GM19035 (cell line): Measurements from ENCODE around the gene RPTOR.

Source experiments
- ATAC-seq: cut with Tn5 transposase; IDR thresholded peaks from one replicate; pipeline ENCODE4 v1.9.1; 2021; ENCODE audit not compliant: unreplicated experiment

RPTOR gene

GRCh38 chr17:80902197-80902962 is 357.7 kb downstream of the RPTOR start:
- no peak for ATAC-seq

GRCh38 chr17:80902963-80903611 is 358.4 kb downstream of the RPTOR start:
- ATAC-seq, result no peak

DNA sequence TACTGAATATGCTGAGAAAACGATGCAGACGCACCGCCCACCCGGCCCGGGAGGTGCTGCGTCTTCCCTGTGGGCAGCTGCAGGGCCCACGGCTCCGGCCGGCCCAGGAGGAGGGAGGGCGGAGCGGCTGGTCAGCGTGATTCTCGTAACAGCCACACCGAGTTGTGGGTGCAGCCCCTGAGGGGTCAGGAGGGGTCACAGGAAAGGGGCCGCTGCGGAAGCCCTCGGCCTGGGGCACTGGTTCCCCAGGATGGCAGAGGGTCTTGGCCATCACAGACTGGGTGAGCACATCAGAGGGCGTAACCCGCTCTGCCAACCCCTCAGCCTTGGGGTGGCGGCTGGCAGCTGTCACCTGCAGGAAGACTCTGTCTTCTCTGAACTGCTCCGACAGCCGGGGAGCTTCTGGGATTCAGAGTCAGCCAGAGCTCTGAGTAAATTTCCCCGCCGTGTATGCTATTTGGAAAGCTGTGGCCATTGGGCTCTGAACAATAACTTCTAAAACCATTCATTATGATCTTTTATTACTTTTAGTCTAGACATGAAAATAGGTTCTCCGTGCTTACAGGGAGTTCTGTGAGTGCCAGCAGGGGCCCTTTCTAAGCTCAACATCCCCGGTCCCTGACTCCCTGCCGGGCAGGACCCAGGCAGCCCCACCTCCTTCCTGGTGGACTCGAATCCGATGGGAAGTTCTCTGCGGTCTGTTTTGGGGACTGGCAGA is 359.6 kb downstream of the RPTOR start:
- ATAC-seq, result no peak

- ATAC-seq, result no peak
Observed at GRCh38 chr17:80905586-80906230, 361.1 kb downstream of the RPTOR start.

GRCh38 chr17:80906364-80907259 is 362.0 kb downstream of the RPTOR start:
- no peak for ATAC-seq

DNA sequence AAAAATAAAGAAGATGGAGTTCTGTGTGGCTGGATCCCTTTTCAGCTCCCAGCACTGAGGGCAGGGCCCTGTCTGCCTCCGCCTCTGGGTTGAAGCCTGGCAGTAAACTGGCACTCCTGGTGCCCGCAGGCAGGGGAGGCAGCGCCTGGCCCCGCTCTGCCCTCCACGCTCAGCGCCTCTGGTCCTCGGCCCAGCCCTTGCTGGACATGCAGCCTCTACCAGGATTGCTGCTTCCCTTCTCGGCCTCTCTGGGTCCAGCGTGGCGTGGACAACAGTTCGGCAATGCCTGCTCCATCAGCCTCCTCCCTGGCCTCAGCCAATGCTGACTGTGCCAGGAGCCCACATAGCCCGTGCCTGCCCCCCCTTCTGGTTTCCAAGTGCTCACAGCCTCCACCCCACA is 362.6 kb downstream of the RPTOR start:
- ATAC-seq, result no peak

DNA sequence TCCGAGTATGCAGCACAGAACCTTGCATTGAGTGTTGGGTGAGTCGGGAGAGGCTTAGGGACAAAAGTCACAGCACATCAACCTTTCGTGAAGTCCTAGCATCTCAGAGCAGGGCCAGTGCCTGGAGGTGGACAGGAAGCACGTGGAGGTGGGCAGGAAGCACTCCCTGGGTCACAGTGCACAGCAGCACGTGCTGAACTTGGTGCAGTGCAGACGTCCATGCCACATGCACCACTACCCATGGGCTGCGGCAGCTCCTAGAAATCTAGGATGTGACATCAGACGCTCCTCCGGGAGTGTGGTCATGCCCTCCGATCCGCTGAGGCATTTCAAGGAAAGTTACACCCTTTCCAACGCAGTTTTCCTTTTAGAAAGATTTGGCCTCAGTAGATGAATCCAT is 363.6 kb downstream of the RPTOR start:
- no peak for ATAC-seq

GRCh38 chr17:80908776-80909175 is 364.1 kb downstream of the RPTOR start:
- ATAC-seq, result no peak

DNA sequence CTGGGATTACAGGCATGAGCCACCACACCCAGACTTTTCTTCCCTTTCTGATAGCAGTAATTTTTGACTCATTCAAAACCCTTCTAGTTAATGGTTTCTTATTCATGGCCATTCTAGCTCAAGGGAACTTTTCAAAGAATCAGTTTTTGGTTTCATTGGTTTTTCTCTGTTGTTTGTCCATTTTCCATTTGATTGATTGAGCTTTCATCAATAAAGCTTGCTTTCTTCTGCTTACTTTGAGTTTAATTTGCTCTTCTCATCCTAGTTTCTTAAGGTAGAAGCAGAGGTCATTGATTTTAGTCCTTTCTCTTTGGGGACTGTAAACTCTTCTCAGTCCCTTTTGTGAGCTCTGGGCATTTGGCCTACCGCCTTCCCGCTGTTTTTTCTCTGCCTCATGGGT is 365.0 kb downstream of the RPTOR start:
- ATAC-seq, result no peak

- no peak for ATAC-seq
Observed at GRCh38 chr17:80910043-80910442, 365.4 kb downstream of the RPTOR start.

- ATAC-seq, result no peak
Observed at GRCh38 chr17:80912476-80912875, 367.8 kb downstream of the RPTOR start.

DNA sequence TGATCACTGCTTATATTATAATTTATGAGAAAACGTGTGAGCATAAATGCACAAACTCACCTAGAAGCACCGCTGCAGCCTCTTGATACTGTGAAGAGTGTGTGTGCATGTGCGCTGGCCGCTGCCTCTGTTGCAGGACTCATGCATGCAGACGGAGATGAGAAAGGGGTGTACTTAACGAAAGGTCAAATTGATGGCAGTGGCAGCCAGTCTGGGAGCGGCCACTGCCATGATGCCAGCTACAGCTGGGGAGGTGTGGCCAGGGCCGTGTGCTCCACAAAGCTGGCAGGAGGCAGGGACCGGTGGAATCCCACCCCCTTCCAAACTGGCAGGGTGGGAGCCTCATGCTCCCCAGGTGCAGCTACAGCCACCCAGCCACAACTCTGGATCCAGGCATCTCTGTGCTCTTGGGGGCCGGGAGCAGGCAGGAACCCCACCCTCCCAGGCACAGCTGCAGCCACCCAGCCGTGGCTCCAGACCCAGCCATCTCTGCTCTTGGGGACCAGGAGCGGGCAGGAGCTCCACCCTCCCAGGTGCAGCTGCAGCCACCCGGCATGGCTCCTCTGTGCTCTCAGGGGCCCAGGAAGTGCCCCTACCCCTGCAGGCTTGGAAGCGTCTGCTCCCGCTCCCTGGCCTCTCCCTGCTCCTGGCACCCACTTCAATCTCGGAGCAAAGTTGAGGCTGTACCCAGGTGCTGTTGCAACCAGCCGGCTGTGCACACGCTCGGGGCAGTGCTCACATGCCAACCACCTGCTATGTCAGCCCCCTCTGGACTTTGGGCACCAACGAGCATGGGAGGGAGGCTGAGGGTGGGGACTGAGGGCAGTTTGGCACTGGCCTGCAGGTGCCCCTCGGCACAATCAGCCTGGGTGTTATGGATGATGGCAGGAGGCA is 369.5 kb downstream of the RPTOR start:
- ATAC-seq, result no peak

DNA sequence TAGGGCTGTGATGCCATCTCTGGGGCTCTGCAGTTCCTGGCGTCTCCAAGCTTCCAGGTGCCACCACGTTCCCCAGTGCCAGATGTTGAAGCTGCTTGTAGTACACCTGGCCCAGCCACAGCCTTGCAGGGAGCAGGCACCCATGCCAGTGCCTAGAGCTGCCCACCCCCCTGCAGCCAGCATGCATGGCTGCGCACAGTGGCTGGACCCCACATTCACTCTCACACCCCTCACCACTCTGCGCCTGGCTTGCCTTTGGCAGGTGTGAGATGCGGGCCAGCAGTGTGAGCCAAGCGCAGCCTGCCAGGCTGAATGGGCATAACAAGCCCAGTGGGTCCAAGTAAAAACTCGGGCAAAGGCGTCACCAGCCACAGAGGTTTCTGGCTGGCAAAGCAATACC is 371.6 kb downstream of the RPTOR start:
- ATAC-seq, result no peak

DNA sequence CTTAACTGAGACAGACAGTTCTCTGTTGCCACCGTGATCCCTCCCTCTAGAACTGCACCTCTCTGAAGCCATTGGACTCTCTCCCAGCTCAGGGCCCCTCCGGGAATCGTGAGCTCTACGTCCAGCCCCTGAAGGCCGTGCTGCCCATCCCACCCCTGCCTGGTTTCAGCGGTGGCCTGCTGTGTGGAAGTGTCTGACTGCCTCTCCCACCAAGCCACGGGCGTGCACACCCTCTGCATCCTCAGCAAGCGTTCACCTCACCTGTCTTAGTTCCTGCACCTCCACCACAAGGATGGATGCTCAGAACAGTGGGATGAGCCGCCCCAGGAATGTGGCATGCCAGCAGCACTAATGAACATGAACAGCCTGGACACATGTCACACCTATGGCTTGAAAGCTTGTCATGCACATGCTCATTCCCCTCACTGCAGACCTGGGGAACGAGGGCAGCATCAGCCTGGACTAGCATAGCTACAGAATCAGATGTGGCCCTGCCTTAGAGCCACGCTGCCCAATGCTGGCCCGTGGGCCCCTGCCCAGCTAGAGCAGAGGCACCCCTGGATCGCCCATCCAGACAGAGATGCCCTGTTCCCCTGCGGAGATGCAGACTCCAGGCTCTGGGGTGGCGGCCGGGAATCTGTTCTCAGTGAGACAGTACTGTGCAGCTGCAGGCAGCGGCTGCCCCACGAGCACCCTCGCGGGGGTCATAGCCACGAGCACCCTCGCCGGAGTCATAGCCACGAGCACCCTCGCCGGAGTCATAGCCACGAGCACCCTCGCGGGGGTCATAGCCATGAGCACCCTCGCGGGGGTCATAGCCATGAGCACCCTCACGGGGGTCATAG is 373.3 kb downstream of the RPTOR start:
- no peak for ATAC-seq

DNA sequence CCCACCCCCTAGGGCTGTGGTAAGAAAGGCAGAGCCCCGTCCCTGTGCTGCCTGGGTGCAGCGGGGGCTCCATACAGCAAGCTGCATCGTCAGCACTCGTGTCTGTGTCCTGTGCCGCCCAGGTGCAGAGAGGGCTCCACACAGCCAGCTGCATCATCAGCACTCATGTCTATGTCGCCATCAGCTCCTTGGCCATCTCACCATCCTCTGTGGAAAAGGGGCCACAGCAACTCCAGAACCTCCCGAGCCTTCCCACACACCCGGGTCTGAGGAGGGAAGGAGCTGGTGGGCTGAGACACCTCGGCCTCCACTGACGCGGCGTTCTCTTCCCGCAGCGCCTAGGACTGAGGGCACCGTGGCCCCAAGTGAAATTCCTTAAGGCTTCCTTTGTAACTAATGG is 374.1 kb downstream of the RPTOR start:
- ATAC-seq, result no peak

- ATAC-seq, result no peak
Observed at GRCh38 chr17:80919331-80920311, 375.0 kb downstream of the RPTOR start.

DNA sequence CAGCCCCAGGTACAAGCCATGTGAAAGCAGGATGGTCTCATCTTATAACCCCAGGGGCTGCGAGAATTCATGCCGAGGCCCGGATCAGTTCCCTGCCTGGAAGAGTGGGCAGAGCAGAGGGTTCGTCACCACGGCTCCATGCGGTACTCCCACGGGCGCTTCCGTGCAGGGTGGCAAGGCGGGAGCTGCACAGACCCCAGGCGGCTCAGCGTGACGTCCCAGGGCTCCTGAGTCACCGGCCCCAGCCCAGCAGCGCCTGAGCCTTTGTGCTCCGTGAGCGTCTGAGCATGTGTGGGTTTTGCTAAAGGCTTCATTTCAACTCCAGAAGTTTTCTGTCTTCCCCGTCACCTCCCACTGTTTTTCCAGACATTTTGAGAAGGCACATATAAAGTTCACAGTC is 375.8 kb downstream of the RPTOR start:
- ATAC-seq, result no peak

DNA sequence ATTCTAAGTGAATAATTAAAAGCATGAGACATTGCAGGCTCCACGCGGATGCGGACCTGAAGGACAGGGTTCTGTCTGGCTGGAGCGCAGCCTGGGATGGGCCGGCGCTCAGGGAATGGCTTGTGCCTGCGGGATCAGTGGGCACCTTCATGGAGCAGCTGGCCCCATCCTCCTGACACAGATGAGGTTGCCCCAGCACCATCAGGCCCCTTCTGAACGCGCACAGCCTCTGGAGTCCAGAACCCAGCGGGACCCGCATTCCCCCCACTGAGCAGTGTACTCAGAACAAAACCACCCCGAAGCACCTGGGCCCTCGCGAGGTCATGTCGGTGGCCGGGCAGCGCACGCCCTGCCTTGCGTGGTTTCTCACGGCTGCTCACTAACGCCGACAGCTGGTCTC is 376.5 kb downstream of the RPTOR start:
- no peak for ATAC-seq
